HCT116 (cell line): ENCODE data around the gene CCNL2.

Experiments
- CTCF ChIP-seq, 3 experiments: fragments of 200-600 bp in 1 of 3; sonication (generic) in 1 of 3; IDR thresholded peaks in 2 of 3; conservative IDR thresholded peaks in 1 of 3; 2 replicates each; pipeline ENCODE4 v1.5.1; 2012 to 2017; ENCODE audit warnings: low read depth in 2 of 3, low read length in 2 of 3, antibody characterized with exemption in 1 of 3, borderline replicate concordance in 1 of 3, control low read depth in 1 of 3, mild to moderate bottlenecking in 1 of 3, mixed read lengths in 1 of 3, mixed run types in 1 of 3, moderate library complexity in 1 of 3; ENCODE audit not compliant: insufficient read depth in 1 of 3
- EZH2phosphoT487 ChIP-seq: fragments of 200-600 bp; IDR thresholded peaks from 2 replicates; pipeline ENCODE4 v1.6.1; 2018; ENCODE audit warnings: antibody characterized with exemption, borderline replicate concordance
- TF ChIP-seq, protein P1 (sequence below): IDR thresholded peaks from 2 replicates; pipeline ENCODE4 v1.6.1; 2011; ENCODE audit warnings: mild to moderate bottlenecking, low read length, moderate library complexity; ENCODE audit not compliant: insufficient replicate concordance; ENCODE audit errors: extremely low read depth

GRCh38 chr1:1351511-1352427, 47.4 kb downstream of the CCNL2 start:
- TF ChIP-seq EZH2phosphoT487 (no peak), CTCF (IDR thresholded peaks at IDR 0.05 in 2 of 3, conservative IDR thresholded peaks at IDR 0.05 in 1 of 3; ENCODE audit: borderline replicate concordance in 1 of 3, insufficient read depth in 1 of 3, low read depth in 2 of 3, low read length in 2 of 3) (no peak)
- TF ChIP-seq, protein P1, sequence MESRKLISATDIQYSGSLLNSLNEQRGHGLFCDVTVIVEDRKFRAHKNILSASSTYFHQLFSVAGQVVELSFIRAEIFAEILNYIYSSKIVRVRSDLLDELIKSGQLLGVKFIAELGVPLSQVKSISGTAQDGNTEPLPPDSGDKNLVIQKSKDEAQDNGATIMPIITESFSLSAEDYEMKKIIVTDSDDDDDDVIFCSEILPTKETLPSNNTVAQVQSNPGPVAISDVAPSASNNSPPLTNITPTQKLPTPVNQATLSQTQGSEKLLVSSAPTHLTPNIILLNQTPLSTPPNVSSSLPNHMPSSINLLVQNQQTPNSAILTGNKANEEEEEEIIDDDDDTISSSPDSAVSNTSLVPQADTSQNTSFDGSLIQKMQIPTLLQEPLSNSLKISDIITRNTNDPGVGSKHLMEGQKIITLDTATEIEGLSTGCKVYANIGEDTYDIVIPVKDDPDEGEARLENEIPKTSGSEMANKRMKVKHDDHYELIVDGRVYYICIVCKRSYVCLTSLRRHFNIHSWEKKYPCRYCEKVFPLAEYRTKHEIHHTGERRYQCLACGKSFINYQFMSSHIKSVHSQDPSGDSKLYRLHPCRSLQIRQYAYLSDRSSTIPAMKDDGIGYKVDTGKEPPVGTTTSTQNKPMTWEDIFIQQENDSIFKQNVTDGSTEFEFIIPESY = no peak
